SH-SY5Y (cell line): ENCODE results near the gene PDZD2.

ENCODE experiments used
- GATA2 ChIP-seq: IDR thresholded peaks from 2 replicates; pipeline ENCODE4 v1.6.1; 2011; ENCODE audit warnings: mild to moderate bottlenecking, low read depth, low read length
- GATA3 ChIP-seq: IDR thresholded peaks from 2 replicates; pipeline ENCODE4 v1.6.1; 2011; ENCODE audit warnings: low read depth, mild to moderate bottlenecking, low read length, moderate library complexity

DNA sequence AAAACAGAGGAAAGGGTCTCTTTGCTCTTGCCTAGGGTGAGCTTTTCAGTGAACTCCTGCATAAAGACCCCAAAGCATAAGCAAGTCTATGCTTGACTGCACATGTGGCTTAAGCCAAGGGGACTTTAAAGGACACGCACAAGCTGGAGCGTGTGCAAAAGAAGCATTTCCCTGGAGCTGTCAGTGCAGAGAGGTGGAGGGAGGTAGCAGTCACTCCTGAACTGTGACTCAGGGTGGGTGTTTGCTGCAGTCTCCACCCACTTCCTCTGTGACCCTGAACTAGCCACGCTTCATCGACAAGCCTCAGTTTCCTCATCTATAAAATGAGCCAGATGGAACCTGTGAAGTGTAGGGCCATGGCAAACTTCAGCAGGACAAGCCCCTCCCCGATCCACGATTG lies 72.4 kb downstream of the PDZD2 start:
- TF ChIP-seq GATA2 (no peak), GATA3 (no peak)
